ENCODE measurements around the gene ARRB2. TPM values are rescaled to one million over a fixed set of nuclear protein-coding genes. Genes with fewer than 3 reads are reported as not detected.

ARRB2 gene
- total RNA-seq, 2 donors from 2014 or later, result 12.5 to 30.1 TPM

DNA sequence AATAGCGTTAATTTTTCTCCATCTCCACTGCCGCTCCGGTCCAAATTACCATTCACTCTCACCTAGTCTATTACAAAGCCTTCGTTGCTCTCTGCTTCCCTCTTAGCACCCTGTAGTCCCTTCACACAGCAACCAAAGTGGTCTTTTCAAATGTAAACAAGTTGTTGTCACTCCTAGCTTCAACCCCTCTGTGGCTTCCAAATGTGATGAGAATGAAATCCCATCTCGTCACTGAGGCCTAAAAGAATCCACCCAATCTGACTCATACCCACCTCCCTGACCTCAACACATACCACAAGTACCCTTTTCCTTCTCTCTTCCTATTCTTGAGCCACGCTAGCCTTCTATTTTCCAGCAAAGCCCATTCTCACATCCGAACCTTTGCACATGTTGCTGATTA is 4.3 kb upstream of the ARRB2 start:
- peaks cover 4% of the 10 kb centered on the region for H3K4me1 ChIP-seq (replicated peaks)
- no peaks in the 10 kb centered on the region for H3K27me3 ChIP-seq (replicated peaks; ENCODE audit: insufficient read depth)
- intact Hi-C loops (cut with DNase I), result no loop called here
- no peaks in the 10 kb centered on the region for H3K9me3 ChIP-seq
- DNase-seq (ENCODE audit: low spot score), result no peak
- H3K36me3 ChIP-seq, result no peaks in the 10 kb centered on the region
- TF ChIP-seq, protein P1, sequence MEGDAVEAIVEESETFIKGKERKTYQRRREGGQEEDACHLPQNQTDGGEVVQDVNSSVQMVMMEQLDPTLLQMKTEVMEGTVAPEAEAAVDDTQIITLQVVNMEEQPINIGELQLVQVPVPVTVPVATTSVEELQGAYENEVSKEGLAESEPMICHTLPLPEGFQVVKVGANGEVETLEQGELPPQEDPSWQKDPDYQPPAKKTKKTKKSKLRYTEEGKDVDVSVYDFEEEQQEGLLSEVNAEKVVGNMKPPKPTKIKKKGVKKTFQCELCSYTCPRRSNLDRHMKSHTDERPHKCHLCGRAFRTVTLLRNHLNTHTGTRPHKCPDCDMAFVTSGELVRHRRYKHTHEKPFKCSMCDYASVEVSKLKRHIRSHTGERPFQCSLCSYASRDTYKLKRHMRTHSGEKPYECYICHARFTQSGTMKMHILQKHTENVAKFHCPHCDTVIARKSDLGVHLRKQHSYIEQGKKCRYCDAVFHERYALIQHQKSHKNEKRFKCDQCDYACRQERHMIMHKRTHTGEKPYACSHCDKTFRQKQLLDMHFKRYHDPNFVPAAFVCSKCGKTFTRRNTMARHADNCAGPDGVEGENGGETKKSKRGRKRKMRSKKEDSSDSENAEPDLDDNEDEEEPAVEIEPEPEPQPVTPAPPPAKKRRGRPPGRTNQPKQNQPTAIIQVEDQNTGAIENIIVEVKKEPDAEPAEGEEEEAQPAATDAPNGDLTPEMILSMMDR (IDR thresholded peaks at IDR 0.05), result no peak
- TF ChIP-seq POLR2AphosphoS5 (IDR thresholded peaks at IDR 0.05) (no peak), POLR2A (IDR thresholded peaks at IDR 0.05) (no peak)
- no peak overlapping the region for H3K27ac ChIP-seq
- H3K4me3 ChIP-seq, result no peak overlapping the region
- 82% methylated on average over 7 of the region's 7 CpGs for WGBS

- H3K4me1 ChIP-seq (replicated peaks), result peaks cover 5% of the 10 kb centered on the region
- no peaks in the 10 kb centered on the region for H3K27me3 ChIP-seq (replicated peaks; ENCODE audit: insufficient read depth)
- 77% methylated on average over 8 of the region's 8 CpGs for WGBS
- intact Hi-C loops (cut with DNase I), result no loop called here
- no peaks in the 10 kb centered on the region for H3K36me3 ChIP-seq
- no peak for TF ChIP-seq POLR2AphosphoS5 (IDR thresholded peaks at IDR 0.05)
- TF ChIP-seq, protein P1 (IDR thresholded peaks at IDR 0.05), result no peak
- no peak for TF ChIP-seq POLR2A (IDR thresholded peaks at IDR 0.05)
- no peaks in the 10 kb centered on the region for H3K9me3 ChIP-seq
- no peak overlapping the region for H3K27ac ChIP-seq
- H3K4me3 ChIP-seq, result no peak overlapping the region
- DNase-seq (ENCODE audit: low spot score), result no peak
These were observed 2.0 kb upstream of the ARRB2 start for GRCh38 chr17:4708436-4708835.

GRCh38 chr17:4710693-4711634 is 532 bp downstream of the ARRB2 start:
- Histone ChIP-seq H3K36me3 (no peaks in the 10 kb centered on the region), H3K4me3 (peak overlapping the region; percentile 65 to 66), H3K27me3 (replicated peaks; ENCODE audit: insufficient read depth) (no peaks in the 10 kb centered on the region), H3K27ac (peak overlapping the region; percentile 87), H3K9me3 (no peaks in the 10 kb centered on the region), H3K4me1 (replicated peaks) (peaks cover 5% of the 10 kb centered on the region)
- TF ChIP-seq, protein P1 (IDR thresholded peaks at IDR 0.05), result no peak
- TF ChIP-seq POLR2AphosphoS5 (IDR thresholded peaks at IDR 0.05) (no peak), POLR2A (IDR thresholded peaks at IDR 0.05) (no peak)
- WGBS, result 7% methylated on average over 55 of the region's 57 CpGs
- intact Hi-C loops (cut with DNase I), result loop anchor here (2.0 kb wide), 2 partner anchors 78 to 178 kb away; partner anchors contain the start of gene GLTPD2
- DNase-seq (ENCODE audit: low spot score), result no peak

DNA sequence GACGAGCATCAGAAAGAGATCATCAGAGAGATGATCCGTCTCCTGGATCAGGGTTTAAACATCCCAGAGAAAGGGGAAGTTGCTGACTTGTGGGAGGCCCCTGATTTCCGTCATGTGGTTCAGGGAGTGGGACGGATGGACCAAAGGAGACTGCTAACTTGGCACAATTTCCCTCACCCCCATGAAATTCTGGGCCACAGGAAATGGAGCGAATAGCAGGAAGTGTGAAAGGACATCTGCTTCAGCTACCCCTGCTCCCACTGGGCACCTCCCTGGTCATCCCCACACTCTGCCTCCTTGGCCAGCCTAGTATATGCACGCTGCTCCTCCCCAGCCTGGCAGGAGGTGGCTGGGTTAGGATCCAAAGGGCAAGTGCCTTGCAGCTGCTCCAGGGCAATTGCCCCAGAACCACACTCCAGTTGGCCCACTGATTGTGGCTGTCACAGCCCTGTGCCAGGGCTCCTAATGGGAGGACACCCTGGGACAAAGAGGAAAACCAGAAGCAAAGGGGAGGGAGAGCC is 1.3 kb downstream of the ARRB2 start:
- no peaks in the 10 kb centered on the region for H3K9me3 ChIP-seq
- intact Hi-C loops (cut with DNase I), result loop anchor here (2.0 kb wide), 2 partner anchors 77 to 177 kb away; partner anchors contain the start of gene GLTPD2
- H3K27ac ChIP-seq, result peak overlapping the region; percentile 87
- H3K36me3 ChIP-seq, result no peaks in the 10 kb centered on the region
- DNase-seq (ENCODE audit: low spot score), result no peak
- no peak for TF ChIP-seq POLR2A (IDR thresholded peaks at IDR 0.05)
- TF ChIP-seq, protein P1 (IDR thresholded peaks at IDR 0.05), result no peak
- no peak for TF ChIP-seq POLR2AphosphoS5 (IDR thresholded peaks at IDR 0.05)
- H3K4me1 ChIP-seq (replicated peaks), result peaks cover 5% of the 10 kb centered on the region
- 56% methylated on average over 6 of the region's 6 CpGs for WGBS
- no peaks in the 10 kb centered on the region for H3K27me3 ChIP-seq (replicated peaks; ENCODE audit: insufficient read depth)
- H3K4me3 ChIP-seq, result peak overlapping the region; percentile 65 to 66
